Prostate gland (tissue), 2 donors: Measurements from ENCODE around the gene MAGI2.

Source experiments
- POLR2A ChIP-seq: fragments of 450-650 bp; IDR thresholded peaks from one replicate; pipeline ENCODE4 v1.6.1; 2016; ENCODE audit warnings: antibody characterized with exemption, mild to moderate bottlenecking
- POLR2AphosphoS5 ChIP-seq: sonication (generic); formaldehyde crosslinking; IDR thresholded peaks from one replicate; pipeline ENCODE4 v1.6.1; 2017; ENCODE audit warnings: antibody characterized with exemption
- TF ChIP-seq, protein P1 (sequence below), 4 experiments: fragments of 200-600 bp in 2 of 4; fragments of 450-650 bp in 2 of 4; sonication (generic) in 2 of 4; IDR thresholded peaks; 1 replicate in 3 of 4; 2 replicates in 1 of 4; pipeline ENCODE4 v1.5.1; 2016 to 2019; ENCODE audit warnings: antibody characterized with exemption in 4 of 4, mild to moderate bottlenecking in 2 of 4, moderate library complexity in 2 of 4

DNA sequence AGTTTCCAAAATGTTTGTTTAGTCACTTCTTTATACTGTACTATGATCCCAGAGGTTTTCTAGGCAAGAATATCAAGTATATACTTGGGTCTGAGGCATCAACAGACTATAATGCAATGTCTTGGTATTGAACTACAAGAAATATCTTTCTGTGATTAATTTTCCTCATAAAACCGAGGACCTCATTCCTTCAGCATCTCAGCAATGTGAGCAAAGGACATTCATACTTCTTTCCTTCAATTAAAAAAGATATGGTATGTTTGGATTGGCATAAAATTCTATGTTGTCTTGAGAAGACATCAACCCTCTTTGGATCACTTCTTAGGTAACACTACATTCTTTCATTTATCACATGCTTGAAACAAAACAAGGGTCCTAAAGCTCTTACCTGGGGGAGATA lies 1130.3 kb downstream of the MAGI2 start:
- TF ChIP-seq, protein P1, sequence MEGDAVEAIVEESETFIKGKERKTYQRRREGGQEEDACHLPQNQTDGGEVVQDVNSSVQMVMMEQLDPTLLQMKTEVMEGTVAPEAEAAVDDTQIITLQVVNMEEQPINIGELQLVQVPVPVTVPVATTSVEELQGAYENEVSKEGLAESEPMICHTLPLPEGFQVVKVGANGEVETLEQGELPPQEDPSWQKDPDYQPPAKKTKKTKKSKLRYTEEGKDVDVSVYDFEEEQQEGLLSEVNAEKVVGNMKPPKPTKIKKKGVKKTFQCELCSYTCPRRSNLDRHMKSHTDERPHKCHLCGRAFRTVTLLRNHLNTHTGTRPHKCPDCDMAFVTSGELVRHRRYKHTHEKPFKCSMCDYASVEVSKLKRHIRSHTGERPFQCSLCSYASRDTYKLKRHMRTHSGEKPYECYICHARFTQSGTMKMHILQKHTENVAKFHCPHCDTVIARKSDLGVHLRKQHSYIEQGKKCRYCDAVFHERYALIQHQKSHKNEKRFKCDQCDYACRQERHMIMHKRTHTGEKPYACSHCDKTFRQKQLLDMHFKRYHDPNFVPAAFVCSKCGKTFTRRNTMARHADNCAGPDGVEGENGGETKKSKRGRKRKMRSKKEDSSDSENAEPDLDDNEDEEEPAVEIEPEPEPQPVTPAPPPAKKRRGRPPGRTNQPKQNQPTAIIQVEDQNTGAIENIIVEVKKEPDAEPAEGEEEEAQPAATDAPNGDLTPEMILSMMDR (IDR thresholded peaks at IDR 0.05): no peak
- no peak for TF ChIP-seq POLR2A
- no peak for TF ChIP-seq POLR2AphosphoS5
